ENCODE data around the gene EIF4A3. TPM values are rescaled to one million over a fixed set of nuclear protein-coding genes. Genes with fewer than 3 reads are reported as not detected.

Gene EIF4A3
- total RNA-seq (2013; cell fraction: nucleolus; rRNA removed) = 54.9 and 72.6 TPM in 2 replicates
- total RNA-seq (2014; rRNA removed) = 93.1 and 100.0 TPM in 2 replicates
- 84.8 and 101 TPM in 2 replicates for total RNA-seq (2014; rRNA removed; fragmentation: Illumina TruSeq; extraction: Trizol)
- total RNA-seq (2021) = 113 and 114 TPM in 2 replicates
- 78.3 TPM for polyA plus RNA-seq (2011; ENCODE audit: low read depth)
- 128 and 135 TPM in 2 replicates for polyA plus RNA-seq (2011; rRNA removed)
- 99.2 and 109 TPM in 2 replicates for polyA plus RNA-seq (2011; cell fraction: cytosol; rRNA removed)
- polyA plus RNA-seq (2011; cell fraction: nucleus; rRNA removed) = 71.8 and 83.1 TPM in 2 replicates
- 83.2 and 93.8 TPM in 2 replicates for polyA plus RNA-seq (2012)
- 91.3 and 98.2 TPM in 2 replicates for polyA plus RNA-seq (2014; fragmentation: Illumina TruSeq; extraction: Trizol)
- 100 to 1,000 TPM in 1 of 2 experiments, 10 to 100 TPM in 1; 53.3 to 106 TPM for polyA plus RNA-seq (2014; fragmentation: Nextera tagmentation; extraction: Ambion mirVana)
- 91.5 and 93.4 TPM in 2 replicates for polyA plus RNA-seq (2014; rRNA removed)
- 100 to 1,000 TPM; 217 to 225 TPM for polyA plus RNA-seq (2016; fragmentation: Nextera tagmentation; extraction: Ambion mirVana)
- polyA minus RNA-seq (2011; rRNA and poly(A)+ RNA removed) = 71.4 and 81.0 TPM in 2 replicates
- 32.2 and 40.4 TPM in 2 replicates for polyA minus RNA-seq (2011; cell fraction: cytosol; rRNA and poly(A)+ RNA removed)
- 19.1 and 32.2 TPM in 2 replicates for polyA minus RNA-seq (2011; cell fraction: nucleus; rRNA and poly(A)+ RNA removed)
- percentile 88 among the genes with signal in this experiment for Bru-seq, nascent RNA
- percentile 91 among the genes with signal in this experiment for BruChase-seq, experiment 1, labeled RNA remaining after a 6-hour chase
- BruChase-seq, experiment 2, labeled RNA remaining after a 2-hour chase = percentile 91 among the genes with signal in this experiment
- long read RNA-seq, experiment 1, transcript EIF4A3-201 (12 exons, 1,734 nt) = major isoform, 231 of 234 reads
- long read RNA-seq, experiment 1, partial matches to known transcripts = 1 of 234 reads
- long read RNA-seq, experiment 1, other reads (novel, unspliced or antisense) = 2 of 234 reads
- long read RNA-seq, experiment 2, transcript EIF4A3-201 (12 exons, 1,734 nt) = major isoform, 848 of 873 reads
- long read RNA-seq, experiment 2, partial matches to known transcripts = 7 of 873 reads
- long read RNA-seq, experiment 2, other reads (novel, unspliced or antisense) = 17 of 873 reads

- DNase-seq (ENCODE audit: low read depth, low spot score) (peak; percentile 98), ATAC-seq (peak; percentile 93), FAIRE-seq (peak; percentile 96)
- in situ Hi-C loops (cut with MboI) (no loop called here), intact Hi-C loops (cut with micrococcal nuclease; ENCODE audit: unreplicated experiment) (loop anchor here (1.0 kb wide), 1 partner anchor 112 kb away; no protein-coding TSS in a partner anchor)
- ChIA-PET CTCF (interaction anchor here (1.4 kb wide), 1 partner anchor 23 kb away, joined by 3 read pairs; no protein-coding TSS in a partner anchor), SMC1A (ENCODE audit: uncharacterized antibody, unreplicated experiment) (interaction anchor here (1.3 kb wide), 1 partner anchor 15 kb away, joined by 3 read pairs; no protein-coding TSS in a partner anchor), RAD21 (ENCODE audit: unreplicated experiment) (interaction anchor here (0.7 to 1.4 kb wide), 3 partner anchors 11 to 46 kb away, joined by 3 to 9 read pairs (median 4); partner anchors contain the start of gene GAA), POLR2A (interaction anchor here (0.6 kb wide), 1 partner anchor 177 kb away, joined by 3 read pairs; no protein-coding TSS in a partner anchor)
- Histone ChIP-seq H3K79me2 (ENCODE audit: control insufficient read depth, insufficient read depth, low read length) (peaks cover 42% of the 10 kb centered on the region), H3K4me1 (ENCODE audit: control insufficient read depth, insufficient read depth, low read length) (peaks cover 15% of the 10 kb centered on the region), H3K27ac (ENCODE audit: control insufficient read depth, insufficient read depth) (peak within 1 kb of the TSS; percentile 79), H2AFZ (ENCODE audit: control insufficient read depth, low read depth, low read length) (peak within 1 kb of the TSS; percentile 85), H3K4me2 (ENCODE audit: control insufficient read depth, insufficient read depth) (peak within 1 kb of the TSS; percentile 75), H3K4me3 (peak within 1 kb of the TSS; percentile 92), H4K20me1 (ENCODE audit: control insufficient read depth, insufficient read depth) (0 out of 2 replicates have a peak, but pooled peaks cover 3% of the 10 kb centered on the region), H3K27me3 (replicated peaks in 1 of 2; ENCODE audit: control insufficient read depth in 2 of 2, insufficient read depth in 2 of 2, low read length in 1 of 2) (no peaks in the 10 kb centered on the region), H3K9me3 (replicated peaks; ENCODE audit: control insufficient read depth, insufficient read depth, low read length) (no peaks in the 10 kb centered on the region), H3K36me3 (ENCODE audit: control insufficient read depth in 2 of 2, insufficient read depth in 2 of 2, low read length in 1 of 2) (peaks cover 7 to 11% of the 10 kb centered on the region in 2 experiments), H3K9ac (ENCODE audit: control insufficient read depth, insufficient read depth, low read length) (peak within 1 kb of the TSS; percentile 88)
- under 1% methylated on average over 90 of the region's 90 CpGs for WGBS (ENCODE audit: insufficient coverage, insufficient replicate concordance, low lambda C conversion rate, missing lambda C conversion rate)
- TSS peak; percentile 96 for BruUV-seq (replicated peaks)
- TF ChIP-seq TCF3 (IDR thresholded peaks at IDR 0.05; ENCODE audit: borderline replicate concordance, insufficient read depth, low read depth, low read length) = no peak
- no peak; the same call in none of the 2 replicates for TF ChIP-seq ZNF687 (IDR thresholded peaks at IDR 0.05)
- TF ChIP-seq ZBTB4 (CRISPR knock-in tag; IDR thresholded peaks at IDR 0.05) = no peak
- TF ChIP-seq EED (IDR thresholded peaks at IDR 0.05; ENCODE audit: low read depth) = no peak; the same call in 1 of the 2 replicates
- no peak for TF ChIP-seq CHD4 (IDR thresholded peaks at IDR 0.05)
- no peak for TF ChIP-seq RAD21 (IDR thresholded peaks at IDR 0.05; ENCODE audit: insufficient read depth, low read depth, low read length)
- TF ChIP-seq DPF2 (IDR thresholded peaks at IDR 0.05) = peak; percentile 31; the same call in 1 of the 2 replicates
- TF ChIP-seq CHD2 (IDR thresholded peaks at IDR 0.05; ENCODE audit: borderline replicate concordance, low read depth, low read length) = peak; percentile 99
- TF ChIP-seq SREBF1 (IDR thresholded peaks at IDR 0.05; ENCODE audit: low read length) = no peak
- TF ChIP-seq SIX5 (IDR thresholded peaks at IDR 0.05; ENCODE audit: low read depth, low read length, severe bottlenecking) = no peak
Measured at GRCh38 chr17:80147035-80147822, at the start of gene EIF4A3. Gene EIF4A3, minus strand, starts transcription at chr17:80147128. Its CDS starts 167 bp downstream, at chr17:80146961.
